ENCODE data around the gene ZNF212.

ZNF212 gene

GRCh38 chr7:149209518-149210269, 29.8 kb upstream of the ZNF212 start:
- TF ChIP-seq CTCF (conservative IDR thresholded peaks at IDR 0.05), result peak; percentile 60
- no peak overlapping the region for H3K27ac ChIP-seq

- no peak overlapping the region for H3K27ac ChIP-seq
- no peak for TF ChIP-seq CTCF (conservative IDR thresholded peaks at IDR 0.05)
Measured at GRCh38 chr7:149210551-149210950, 28.9 kb upstream of the ZNF212 start.

- no peak overlapping the region for H3K27ac ChIP-seq
- TF ChIP-seq CTCF (conservative IDR thresholded peaks at IDR 0.05), result no peak
Measured at GRCh38 chr7:149214020-149214720, 25.3 kb upstream of the ZNF212 start.

DNA sequence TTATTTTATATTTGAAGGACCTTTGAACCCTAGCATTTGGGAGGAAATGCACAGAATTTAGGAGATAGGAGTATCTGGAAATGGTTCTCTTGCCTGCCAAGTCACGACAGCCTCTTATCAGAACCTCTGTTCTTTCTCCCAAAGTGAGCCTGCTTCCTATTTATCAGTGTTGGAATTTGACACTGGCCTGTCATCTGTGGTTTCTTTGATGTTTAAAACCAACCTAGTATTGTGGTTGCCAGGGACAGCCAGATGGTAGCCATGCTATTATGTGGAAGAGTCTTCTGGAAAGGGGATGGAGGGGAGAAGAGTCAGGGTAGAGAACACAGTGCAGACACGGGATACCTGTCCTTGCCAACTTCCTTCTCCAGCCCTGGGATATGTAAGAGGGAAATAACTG, 23.0 kb upstream of the ZNF212 start:
- no peak overlapping the region for H3K27ac ChIP-seq
- TF ChIP-seq CTCF (conservative IDR thresholded peaks at IDR 0.05), result no peak

- no peak for TF ChIP-seq CTCF (conservative IDR thresholded peaks at IDR 0.05)
- no peak overlapping the region for H3K27ac ChIP-seq
Measured at GRCh38 chr7:149217570-149217969, 21.9 kb upstream of the ZNF212 start.

GRCh38 chr7:149218469-149219420, 20.7 kb upstream of the ZNF212 start:
- no peak overlapping the region for H3K27ac ChIP-seq
- no peak for TF ChIP-seq CTCF (conservative IDR thresholded peaks at IDR 0.05)

GRCh38 chr7:149220534-149220933, 18.9 kb upstream of the ZNF212 start:
- H3K27ac ChIP-seq, result no peak overlapping the region
- TF ChIP-seq CTCF (conservative IDR thresholded peaks at IDR 0.05), result no peak

All from VCaP (cell line).